Panc1 (cell line): ENCODE data around the gene TRAF2. TPM values are rescaled to one million over a fixed set of nuclear protein-coding genes. Genes with fewer than 3 reads are reported as not detected.

Experiments
- ATAC-seq: fragments of 200-7000 bp; cut with Tn5 transposase; 2 replicates; pipeline ENCODE4 v1.9.1; 2020; ENCODE audit warnings: mild to moderate bottlenecking, moderate library complexity
- BruUV-seq: library from RNA; stranded (reverse); fragments of 400-500 nt; replicated peaks from 2 replicates; lab custom pipeline; 2021; lab: Mats Ljungman, UMichigan
- CTCF ChIA-PET: fragments of 300-600 bp; sonication (Branson Sonifier 250); formaldehyde crosslinking; loops from one replicate; lab custom pipeline; 2022; ENCODE audit warnings: antibody characterized with exemption; lab: Charles Lee
- POLR2A ChIA-PET: fragments of 300-600 bp; sonication (Branson Sonifier 250); formaldehyde crosslinking; loops from one replicate; lab custom pipeline; 2022; ENCODE audit warnings: antibody characterized with exemption; lab: Charles Lee
- DNase-seq: peaks from one replicate; pipeline ENCODE4 v3.0.0-alpha.2; 2010; ENCODE audit warnings: low read depth, low spot score
- H3K27ac ChIP-seq: 2 replicates; pipeline ENCODE4 v1.5.1; 2011; ENCODE audit warnings: mild to moderate bottlenecking, low read length, inconsistent platforms
- H3K27me3 ChIP-seq: fragments of 200-500 bp; sonication (Bioruptor generic); 2 replicates; pipeline ENCODE4 v1.6.0; 2014; ENCODE audit warnings: low read length, inconsistent platforms; ENCODE audit not compliant: control insufficient read depth, insufficient read depth
- H3K36me3 ChIP-seq: fragments of 200-500 bp; sonication (Bioruptor generic); 2 replicates; pipeline ENCODE4 v1.5.1; 2014; ENCODE audit warnings: inconsistent platforms, mild to moderate bottlenecking, low read length, moderate library complexity; ENCODE audit not compliant: control insufficient read depth, insufficient read depth
- H3K4me1 ChIP-seq: 2 replicates; pipeline ENCODE4 v1.5.1; 2011; ENCODE audit warnings: inconsistent platforms, mild to moderate bottlenecking, low read length, moderate library complexity; ENCODE audit not compliant: control insufficient read depth, insufficient read depth
- H3K4me3 ChIP-seq, 2 experiments: 2 replicates each; pipeline ENCODE4 v1.5.1; 2011 to 2012; ENCODE audit warnings: low read depth in 2 of 2, low read length in 2 of 2, mild to moderate bottlenecking in 2 of 2, inconsistent platforms in 1 of 2, moderate library complexity in 1 of 2
- H3K9me3 ChIP-seq: fragments of 200-500 bp; sonication (Bioruptor generic); 2 replicates; pipeline ENCODE4 v1.5.1; 2014; ENCODE audit warnings: low read depth, mild to moderate bottlenecking, inconsistent platforms, low read length, moderate library complexity; ENCODE audit not compliant: control insufficient read depth, insufficient read depth
- POLR2AphosphoS5 ChIP-seq: IDR thresholded peaks from 2 replicates; pipeline ENCODE4 v1.6.1; 2012; ENCODE audit warnings: mild to moderate bottlenecking, low read depth, low read length, moderate library complexity
- REST ChIP-seq, 2 experiments: IDR thresholded peaks; 2 replicates each; pipeline ENCODE4 v1.6.1; 2011 to 2012; ENCODE audit warnings: low read depth in 2 of 2, control low read depth in 1 of 2, low read length in 1 of 2, mild to moderate bottlenecking in 1 of 2, moderate library complexity in 1 of 2; ENCODE audit not compliant: insufficient read depth in 1 of 2
- SIN3A ChIP-seq: IDR thresholded peaks from 2 replicates; pipeline ENCODE4 v1.6.1; 2012; ENCODE audit warnings: low read depth, mild to moderate bottlenecking, low read length, moderate library complexity, borderline replicate concordance; ENCODE audit not compliant: insufficient read depth
- TCF7L2 ChIP-seq: IDR thresholded peaks from 2 replicates; pipeline ENCODE4 v1.6.1; 2011; ENCODE audit warnings: mild to moderate bottlenecking, low read depth, low read length, inconsistent platforms
- in situ Hi-C: cut with HindIII; loops from 2 replicates; pipeline ENCODE4 v1.10.0; 2016; ENCODE audit warnings: low sequenced_read_pairs, low pct_unique_long_range_greater_than_20kb
- intact Hi-C: fragments of 100-400 bp; cut with micrococcal nuclease; formaldehyde crosslinking; loops from one replicate; pipeline ENCODE4 v1.10.0; 2022; ENCODE audit not compliant: unreplicated experiment
- total RNA-seq: library from RNA; stranded (reverse); gene quantifications from one replicate; pipeline ENCODE4 v1.2.1, GENCODE V29; 2021; ENCODE audit not compliant: unreplicated experiment
- TF ChIP-seq, protein P1 (sequence below): fragments of 450-650 bp; IDR thresholded peaks from 2 replicates; pipeline ENCODE4 v1.5.1; 2017; ENCODE audit warnings: mild to moderate bottlenecking

The TRAF2 gene
- total RNA-seq, 1 experiment from 2014 or later: 48.7 TPM

DNA sequence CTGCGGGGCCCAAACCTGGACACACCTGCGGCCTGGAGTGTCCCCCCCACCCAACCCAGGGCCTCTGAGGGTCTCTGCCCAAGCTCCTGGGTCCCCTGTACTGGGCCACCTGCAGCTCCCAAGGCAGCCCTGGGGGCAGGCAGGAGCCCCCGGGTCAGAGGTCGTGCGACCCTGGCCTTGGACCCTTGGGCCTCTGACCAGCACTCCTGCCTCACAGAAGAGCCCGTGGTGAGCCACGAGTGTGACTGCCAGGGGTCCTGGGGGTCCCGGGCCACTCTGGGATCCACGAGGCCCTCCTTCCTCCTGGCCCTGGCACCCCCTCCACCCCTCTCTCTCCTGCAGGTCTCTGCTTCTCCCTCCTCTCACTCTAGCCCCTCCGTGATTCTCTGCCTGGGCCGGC is 86.0 kb downstream of the TRAF2 start:
- DNase-seq (no peak), ATAC-seq (no peak)
- no TSS peak for BruUV-seq
- POLR2A ChIA-PET: no interaction called here
- CTCF ChIA-PET: no interaction called here
- TF ChIP-seq TCF7L2 (no peak), REST (IDR thresholded peaks at IDR 0.05; ENCODE audit: insufficient read depth in 1 of 2, low read depth in 2 of 2, low read length in 1 of 2) (no peak)
- Histone ChIP-seq H3K27ac (no peak overlapping the region), H3K36me3 (no peaks in the 10 kb centered on the region), H3K9me3 (no peaks in the 10 kb centered on the region), H3K27me3 (no peaks in the 10 kb centered on the region), H3K4me1 (no peaks in the 10 kb centered on the region), H3K4me3 (no peak overlapping the region)
- intact Hi-C loops: no loop called here
- in situ Hi-C loops: no loop called here

DNA sequence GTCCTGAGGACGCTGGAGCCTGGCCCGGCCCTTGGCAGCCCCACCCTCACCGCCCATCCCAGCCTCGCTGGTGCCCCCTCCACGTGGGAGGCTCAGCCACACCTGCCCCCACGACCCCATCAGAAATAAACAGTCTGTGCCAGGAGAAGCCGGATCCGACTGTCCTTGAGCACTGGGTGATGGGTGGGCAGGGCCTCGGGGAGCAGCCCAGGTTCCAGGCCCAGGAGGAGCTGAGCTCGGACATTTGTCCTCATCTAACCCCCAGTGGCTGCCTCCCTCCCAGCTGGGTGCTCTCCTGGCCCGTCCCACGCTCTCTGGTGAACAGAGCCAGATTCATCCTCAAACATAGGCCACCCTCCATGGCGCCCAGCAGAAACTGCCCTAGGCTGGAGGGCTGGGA is 86.4 kb downstream of the TRAF2 start:
- no peak for DNase-seq
- Histone ChIP-seq H3K4me3 (no peak overlapping the region), H3K4me1 (no peaks in the 10 kb centered on the region), H3K9me3 (no peaks in the 10 kb centered on the region), H3K27ac (no peak overlapping the region), H3K27me3 (no peaks in the 10 kb centered on the region), H3K36me3 (no peaks in the 10 kb centered on the region)
- intact Hi-C loops (no loop called here), in situ Hi-C loops (no loop called here)
- no peak for ATAC-seq
- ChIA-PET CTCF (interaction anchor here (0.6 kb wide), 1 partner anchor 57 kb away, joined by 5 read pairs; no protein-coding TSS in a partner anchor), POLR2A (no interaction called here)
- BruUV-seq: no TSS peak
- TF ChIP-seq POLR2AphosphoS5 (no peak), REST (IDR thresholded peaks at IDR 0.05; ENCODE audit: insufficient read depth in 1 of 2, low read depth in 2 of 2, low read length in 1 of 2) (no peak)

GRCh38 chr9:136973618-136974617 is 87.6 kb downstream of the TRAF2 start:
- Histone ChIP-seq H3K36me3 (no peaks in the 10 kb centered on the region), H3K27me3 (no peaks in the 10 kb centered on the region), H3K9me3 (no peaks in the 10 kb centered on the region), H3K4me1 (no peaks in the 10 kb centered on the region), H3K4me3 (no peak overlapping the region), H3K27ac (no peak overlapping the region)
- intact Hi-C loops (no loop called here), in situ Hi-C loops (no loop called here)
- DNase-seq (no peak), ATAC-seq (no peak)
- ChIA-PET POLR2A (no interaction called here), CTCF (no interaction called here)
- TF ChIP-seq SIN3A (no peak), POLR2AphosphoS5 (no peak), TCF7L2 (no peak), REST (IDR thresholded peaks at IDR 0.05; ENCODE audit: insufficient read depth in 1 of 2, low read depth in 2 of 2, low read length in 1 of 2) (no peak)
- TF ChIP-seq, protein P1, sequence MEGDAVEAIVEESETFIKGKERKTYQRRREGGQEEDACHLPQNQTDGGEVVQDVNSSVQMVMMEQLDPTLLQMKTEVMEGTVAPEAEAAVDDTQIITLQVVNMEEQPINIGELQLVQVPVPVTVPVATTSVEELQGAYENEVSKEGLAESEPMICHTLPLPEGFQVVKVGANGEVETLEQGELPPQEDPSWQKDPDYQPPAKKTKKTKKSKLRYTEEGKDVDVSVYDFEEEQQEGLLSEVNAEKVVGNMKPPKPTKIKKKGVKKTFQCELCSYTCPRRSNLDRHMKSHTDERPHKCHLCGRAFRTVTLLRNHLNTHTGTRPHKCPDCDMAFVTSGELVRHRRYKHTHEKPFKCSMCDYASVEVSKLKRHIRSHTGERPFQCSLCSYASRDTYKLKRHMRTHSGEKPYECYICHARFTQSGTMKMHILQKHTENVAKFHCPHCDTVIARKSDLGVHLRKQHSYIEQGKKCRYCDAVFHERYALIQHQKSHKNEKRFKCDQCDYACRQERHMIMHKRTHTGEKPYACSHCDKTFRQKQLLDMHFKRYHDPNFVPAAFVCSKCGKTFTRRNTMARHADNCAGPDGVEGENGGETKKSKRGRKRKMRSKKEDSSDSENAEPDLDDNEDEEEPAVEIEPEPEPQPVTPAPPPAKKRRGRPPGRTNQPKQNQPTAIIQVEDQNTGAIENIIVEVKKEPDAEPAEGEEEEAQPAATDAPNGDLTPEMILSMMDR: no peak
- no TSS peak for BruUV-seq
